Measurements from ENCODE around the gene CEBPZOS.

GRCh38 chr2:37190290-37190689, 6.0 kb upstream of the CEBPZOS start:
- TF ChIP-seq ZNF384 (IDR thresholded peaks at IDR 0.05; ENCODE audit: low read depth, low read length) (no peak), NRF1 (conservative IDR thresholded peaks at IDR 0.05 in 1 of 2, IDR thresholded peaks at IDR 0.05 in 1 of 2) (no peak), GABPA (tag; conservative IDR thresholded peaks at IDR 0.05; ENCODE audit: low read depth) (no peak)
